Activated B cell treated with CpG ODN at 0.5 μM for 24 hours (primary cell): ENCODE results near the gene OR6M1. TPM values are rescaled to one million over a fixed set of nuclear protein-coding genes. Genes with fewer than 3 reads are reported as not detected.

ENCODE experiments used
- ATAC-seq: fragments of 200-7000 bp; cut with Tn5 transposase; one replicate; pipeline ENCODE4 v1.10.0; 2021; ENCODE audit warnings: low read depth, mild to moderate bottlenecking, moderate library complexity
- CTCF ChIA-PET: fragments of 350-600 bp; sonication (Branson Sonifier 250); formaldehyde crosslinking; loops from one replicate; lab custom pipeline; 2021; ENCODE audit warnings: antibody characterized with exemption; lab: Charles Lee
- POLR2A ChIA-PET: fragments of 350-600 bp; sonication (Branson Sonifier 250); formaldehyde crosslinking; loops from one replicate; lab custom pipeline; 2021; ENCODE audit warnings: antibody characterized with exemption; lab: Charles Lee
- DNase-seq: peaks from one replicate; pipeline ENCODE4 v3.0.0; 2022
- H3K27ac Mint-ChIP-seq: one replicate; pipeline ENCODE4 v1.8.0; 2020; ENCODE audit warnings: mixed read lengths
- H3K27me3 Mint-ChIP-seq: one replicate; pipeline ENCODE4 v1.8.0; 2021; ENCODE audit warnings: mixed read lengths
- H3K36me3 Mint-ChIP-seq: one replicate; pipeline ENCODE4 v1.8.0; 2021; ENCODE audit warnings: low read depth, mixed read lengths
- H3K4me1 Mint-ChIP-seq: one replicate; pipeline ENCODE4 v1.8.0; 2021; ENCODE audit warnings: mixed read lengths
- H3K4me3 Mint-ChIP-seq: one replicate; pipeline ENCODE4 v1.8.0; 2020; ENCODE audit warnings: mild to moderate bottlenecking, mixed read lengths
- H3K9me3 Mint-ChIP-seq: one replicate; pipeline ENCODE4 v1.8.0; 2020; ENCODE audit warnings: mixed read lengths
- intact Hi-C: fragments of 100-400 bp; cut with micrococcal nuclease; formaldehyde crosslinking; loops from one replicate; pipeline ENCODE4 v1.15.1; 2024
- total RNA-seq: library from RNA; stranded (reverse); gene quantifications from 2 replicates; pipeline ENCODE4 v1.2.3, GENCODE V29; 2022
- TF ChIP-seq, protein P1 (sequence below): fragments of 200-600 bp; IDR thresholded peaks from one replicate; pipeline ENCODE4 v1.8.0; 2022; ENCODE audit warnings: antibody characterized with exemption, mild to moderate bottlenecking

The OR6M1 gene
- total RNA-seq, 1 donor from 2014 or later: not detected

DNA sequence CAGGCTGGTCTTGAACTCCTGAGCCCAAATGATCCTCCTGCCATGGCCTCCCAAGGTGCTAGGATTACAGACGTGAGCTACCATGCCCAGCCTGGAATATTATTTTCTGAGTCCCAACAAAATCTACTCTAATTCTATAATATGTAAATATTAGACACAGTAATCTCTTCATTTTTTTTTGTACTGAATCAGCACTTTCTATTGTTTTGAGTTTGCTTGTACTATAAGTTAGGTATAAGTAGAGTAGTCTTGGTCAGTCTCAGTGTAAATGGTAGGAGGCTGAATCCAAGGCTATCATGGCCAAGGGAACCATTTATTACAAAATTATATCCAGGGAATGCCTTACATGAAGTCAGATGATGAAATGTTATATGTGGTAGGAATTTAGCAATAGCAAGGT is 32.2 kb downstream of the OR6M1 start:
- TF ChIP-seq, protein P1, sequence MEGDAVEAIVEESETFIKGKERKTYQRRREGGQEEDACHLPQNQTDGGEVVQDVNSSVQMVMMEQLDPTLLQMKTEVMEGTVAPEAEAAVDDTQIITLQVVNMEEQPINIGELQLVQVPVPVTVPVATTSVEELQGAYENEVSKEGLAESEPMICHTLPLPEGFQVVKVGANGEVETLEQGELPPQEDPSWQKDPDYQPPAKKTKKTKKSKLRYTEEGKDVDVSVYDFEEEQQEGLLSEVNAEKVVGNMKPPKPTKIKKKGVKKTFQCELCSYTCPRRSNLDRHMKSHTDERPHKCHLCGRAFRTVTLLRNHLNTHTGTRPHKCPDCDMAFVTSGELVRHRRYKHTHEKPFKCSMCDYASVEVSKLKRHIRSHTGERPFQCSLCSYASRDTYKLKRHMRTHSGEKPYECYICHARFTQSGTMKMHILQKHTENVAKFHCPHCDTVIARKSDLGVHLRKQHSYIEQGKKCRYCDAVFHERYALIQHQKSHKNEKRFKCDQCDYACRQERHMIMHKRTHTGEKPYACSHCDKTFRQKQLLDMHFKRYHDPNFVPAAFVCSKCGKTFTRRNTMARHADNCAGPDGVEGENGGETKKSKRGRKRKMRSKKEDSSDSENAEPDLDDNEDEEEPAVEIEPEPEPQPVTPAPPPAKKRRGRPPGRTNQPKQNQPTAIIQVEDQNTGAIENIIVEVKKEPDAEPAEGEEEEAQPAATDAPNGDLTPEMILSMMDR: no peak
- ChIA-PET CTCF (no interaction called here), POLR2A (no interaction called here)
- DNase-seq (no peak), ATAC-seq (no peak)
- Mint-ChIP-seq H3K27me3 (no peaks in the 10 kb centered on the region), H3K4me1 (no peaks in the 10 kb centered on the region), H3K9me3 (peaks cover 6% of the 10 kb centered on the region), H3K4me3 (no peak overlapping the region), H3K27ac (no peak overlapping the region), H3K36me3 (no peaks in the 10 kb centered on the region)
- intact Hi-C loops: no loop called here

- no peaks in the 10 kb centered on the region for H3K36me3 Mint-ChIP-seq
- H3K4me3 Mint-ChIP-seq: no peak overlapping the region
- ChIA-PET CTCF (no interaction called here), POLR2A (no interaction called here)
- ATAC-seq (no peak), DNase-seq (no peak)
- TF ChIP-seq, protein P1: no peak
- H3K27me3 Mint-ChIP-seq: peaks cover 2% of the 10 kb centered on the region
- H3K9me3 Mint-ChIP-seq: peaks cover 6% of the 10 kb centered on the region
- no peaks in the 10 kb centered on the region for H3K4me1 Mint-ChIP-seq
- intact Hi-C loops: no loop called here
- no peak overlapping the region for H3K27ac Mint-ChIP-seq
Observed at GRCh38 chr11:123773026-123773425, 33.1 kb downstream of the OR6M1 start.

DNA sequence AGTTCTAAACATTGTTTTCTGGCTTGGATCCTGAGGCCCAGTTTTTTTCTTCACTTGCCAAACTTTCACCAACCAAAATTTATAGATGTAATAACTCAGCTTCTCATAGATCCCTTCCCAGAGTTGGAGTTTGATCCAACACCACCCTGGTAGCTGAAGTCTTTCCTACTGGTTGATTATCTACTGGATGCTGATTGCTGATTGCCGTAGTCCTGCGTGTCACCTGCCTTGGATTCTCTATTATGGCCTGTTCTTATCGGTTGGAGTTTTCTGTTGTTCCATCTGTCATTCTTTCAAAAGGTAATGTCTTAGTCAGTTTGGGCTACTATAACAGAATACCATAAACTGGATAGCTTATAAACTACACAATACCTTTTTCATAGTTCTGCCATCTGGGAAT is 34.5 kb downstream of the OR6M1 start:
- intact Hi-C loops: no loop called here
- ChIA-PET CTCF (no interaction called here), POLR2A (no interaction called here)
- TF ChIP-seq, protein P1: no peak
- Mint-ChIP-seq H3K4me1 (no peaks in the 10 kb centered on the region), H3K9me3 (peaks cover 6% of the 10 kb centered on the region), H3K36me3 (no peaks in the 10 kb centered on the region), H3K27ac (no peak overlapping the region), H3K4me3 (no peak overlapping the region), H3K27me3 (peaks cover 4% of the 10 kb centered on the region)
- DNase-seq (no peak), ATAC-seq (no peak)

DNA sequence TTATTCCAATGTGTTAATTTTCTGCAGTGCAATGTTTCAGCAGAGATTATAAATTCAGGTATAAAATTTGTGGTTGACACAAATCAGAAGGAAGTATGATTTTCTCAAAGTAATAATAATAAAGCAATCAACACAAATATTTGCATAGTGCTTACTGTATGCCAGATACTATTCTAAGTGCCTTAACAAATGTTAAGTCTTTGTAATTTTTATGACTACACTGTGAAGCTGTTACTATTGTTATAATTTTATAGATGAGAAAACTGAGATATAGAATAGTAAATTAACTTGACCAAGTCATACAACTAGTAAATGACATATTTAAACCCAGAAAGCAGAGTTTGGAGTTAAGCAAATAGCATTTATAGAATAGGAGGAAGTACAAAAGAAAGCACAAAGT is 35.4 kb downstream of the OR6M1 start:
- peaks cover 4% of the 10 kb centered on the region for H3K27me3 Mint-ChIP-seq

GRCh38 chr11:123765601-123766000 is 40.5 kb downstream of the OR6M1 start:
- ATAC-seq: no peak
- Mint-ChIP-seq H3K9me3 (peaks cover 14% of the 10 kb centered on the region), H3K27me3 (peaks cover 4% of the 10 kb centered on the region), H3K36me3 (peaks cover 2% of the 10 kb centered on the region), H3K4me3 (no peak overlapping the region), H3K27ac (no peak overlapping the region), H3K4me1 (no peaks in the 10 kb centered on the region)
- intact Hi-C loops: no loop called here
- ChIA-PET CTCF (no interaction called here), POLR2A (no interaction called here)
- TF ChIP-seq, protein P1: no peak
- no peak for DNase-seq

More for the DNA sequence above, 35.4 kb downstream of the OR6M1 start:
- ATAC-seq (no peak), DNase-seq (no peak)
- ChIA-PET CTCF (interaction anchor here (0.8 kb wide), 1 partner anchor 8 kb away, joined by 3 read pairs; no protein-coding TSS in a partner anchor), POLR2A (no interaction called here)
- H3K9me3 Mint-ChIP-seq: peaks cover 6% of the 10 kb centered on the region
- H3K4me3 Mint-ChIP-seq: no peak overlapping the region
- TF ChIP-seq, protein P1: no peak
- intact Hi-C loops: no loop called here
- no peaks in the 10 kb centered on the region for H3K4me1 Mint-ChIP-seq
- H3K36me3 Mint-ChIP-seq: no peaks in the 10 kb centered on the region
- no peak overlapping the region for H3K27ac Mint-ChIP-seq
